ENCODE data around the gene KDM5A. TPM values are rescaled to one million over a fixed set of nuclear protein-coding genes. Genes with fewer than 3 reads are reported as not detected.
A peak's percentile ranks its signal among the peaks of the same experiment; 100 is the strongest.

KDM5A gene
- total and polyA plus RNA-seq, 2 donors from 2014 or later, result 4.5 to 76.6 TPM

DNA sequence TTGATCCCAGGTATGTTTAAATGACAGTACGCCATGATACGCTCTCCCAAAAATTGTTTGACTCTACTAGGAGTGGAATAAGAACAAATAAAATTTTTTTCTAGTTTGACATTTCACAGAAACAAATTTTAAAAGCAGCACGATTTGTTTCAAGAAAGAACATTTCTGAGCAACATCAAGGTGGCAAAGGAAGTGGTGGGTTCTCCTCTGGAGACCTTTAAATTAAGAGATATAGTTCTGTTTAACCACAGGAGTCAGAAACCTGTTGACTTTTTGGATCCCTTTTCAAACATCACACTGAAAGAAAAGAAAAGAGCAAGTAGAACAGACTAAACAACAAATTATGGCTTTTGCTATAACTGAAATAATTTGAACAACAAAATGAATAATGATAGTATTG lies 124.0 kb downstream of the KDM5A start:
- Histone ChIP-seq H3K27me3 (ENCODE audit: control insufficient read depth, insufficient read depth, low read length) (no peaks in the 10 kb centered on the region), H3K9ac (ENCODE audit: low read length in 3 of 3) (no peak overlapping the region), H3K4me1 (ENCODE audit: control insufficient read depth in 2 of 3, insufficient read depth in 2 of 3, low read depth in 1 of 3, low read length in 3 of 3) (no peaks in the 10 kb centered on the region), H3K4me3 (ENCODE audit: low read length in 3 of 3) (no peak overlapping the region), H3K9me3 (ENCODE audit: control insufficient read depth in 2 of 3, insufficient read depth in 1 of 3, low read length in 3 of 3) (no peaks in the 10 kb centered on the region), H3K36me3 (ENCODE audit: control insufficient read depth in 2 of 3, insufficient read depth in 3 of 3, low read length in 3 of 3) (no peaks in the 10 kb centered on the region), H3K27ac (ENCODE audit: low read depth in 2 of 2, low read length in 2 of 2) (no peak overlapping the region)
- TF ChIP-seq, protein P1, sequence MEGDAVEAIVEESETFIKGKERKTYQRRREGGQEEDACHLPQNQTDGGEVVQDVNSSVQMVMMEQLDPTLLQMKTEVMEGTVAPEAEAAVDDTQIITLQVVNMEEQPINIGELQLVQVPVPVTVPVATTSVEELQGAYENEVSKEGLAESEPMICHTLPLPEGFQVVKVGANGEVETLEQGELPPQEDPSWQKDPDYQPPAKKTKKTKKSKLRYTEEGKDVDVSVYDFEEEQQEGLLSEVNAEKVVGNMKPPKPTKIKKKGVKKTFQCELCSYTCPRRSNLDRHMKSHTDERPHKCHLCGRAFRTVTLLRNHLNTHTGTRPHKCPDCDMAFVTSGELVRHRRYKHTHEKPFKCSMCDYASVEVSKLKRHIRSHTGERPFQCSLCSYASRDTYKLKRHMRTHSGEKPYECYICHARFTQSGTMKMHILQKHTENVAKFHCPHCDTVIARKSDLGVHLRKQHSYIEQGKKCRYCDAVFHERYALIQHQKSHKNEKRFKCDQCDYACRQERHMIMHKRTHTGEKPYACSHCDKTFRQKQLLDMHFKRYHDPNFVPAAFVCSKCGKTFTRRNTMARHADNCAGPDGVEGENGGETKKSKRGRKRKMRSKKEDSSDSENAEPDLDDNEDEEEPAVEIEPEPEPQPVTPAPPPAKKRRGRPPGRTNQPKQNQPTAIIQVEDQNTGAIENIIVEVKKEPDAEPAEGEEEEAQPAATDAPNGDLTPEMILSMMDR (IDR thresholded peaks at IDR 0.05; ENCODE audit: borderline replicate concordance, extremely low read depth, insufficient read depth), result no peak
- intact Hi-C loops (cut with DNase I), result no loop called here
- FAIRE-seq (no peak), DNase-seq (no peak)

- Histone ChIP-seq H3K4me1 (ENCODE audit: control insufficient read depth in 2 of 3, insufficient read depth in 2 of 3, low read depth in 1 of 3, low read length in 3 of 3) (no peaks in the 10 kb centered on the region), H3K4me3 (ENCODE audit: low read length in 3 of 3) (no peak overlapping the region), H3K9me3 (ENCODE audit: control insufficient read depth in 2 of 3, insufficient read depth in 1 of 3, low read length in 3 of 3) (no peaks in the 10 kb centered on the region), H3K27me3 (ENCODE audit: control insufficient read depth, insufficient read depth, low read length) (no peaks in the 10 kb centered on the region), H3K27ac (ENCODE audit: low read depth in 2 of 2, low read length in 2 of 2) (no peak overlapping the region), H3K36me3 (ENCODE audit: control insufficient read depth in 2 of 3, insufficient read depth in 3 of 3, low read length in 3 of 3) (no peaks in the 10 kb centered on the region), H3K9ac (ENCODE audit: low read length in 3 of 3) (no peak overlapping the region)
- DNase-seq, result no peak
- TF ChIP-seq, protein P1 (IDR thresholded peaks at IDR 0.05; ENCODE audit: borderline replicate concordance, extremely low read depth, insufficient read depth), result no peak
- no peak for FAIRE-seq
- intact Hi-C loops (cut with DNase I), result no loop called here
Observed at GRCh38 chr12:264269-264668, 124.9 kb downstream of the KDM5A start.

- H3K36me3 ChIP-seq (ENCODE audit: control insufficient read depth in 2 of 3, insufficient read depth in 3 of 3, low read length in 3 of 3), result no peaks in the 10 kb centered on the region
- intact Hi-C loops (cut with DNase I), result no loop called here
- H3K4me3 ChIP-seq (ENCODE audit: low read length in 3 of 3), result no peak overlapping the region
- no peak overlapping the region for H3K27ac ChIP-seq (ENCODE audit: low read depth in 2 of 2, low read length in 2 of 2)
- no peaks in the 10 kb centered on the region for H3K9me3 ChIP-seq (ENCODE audit: control insufficient read depth in 2 of 3, insufficient read depth in 1 of 3, low read length in 3 of 3)
- FAIRE-seq (no peak), DNase-seq (peak in 3 of 5 donors; percentile 26 to 42 (median 41))
- H3K4me1 ChIP-seq (ENCODE audit: control insufficient read depth in 2 of 3, insufficient read depth in 2 of 3, low read depth in 1 of 3, low read length in 3 of 3), result no peaks in the 10 kb centered on the region
- no peaks in the 10 kb centered on the region for H3K27me3 ChIP-seq (ENCODE audit: control insufficient read depth, insufficient read depth, low read length)
- no peak overlapping the region for H3K9ac ChIP-seq (ENCODE audit: low read length in 3 of 3)
- TF ChIP-seq, protein P1 (IDR thresholded peaks at IDR 0.05; ENCODE audit: borderline replicate concordance, extremely low read depth, insufficient read depth), result no peak
Observed at GRCh38 chr12:263574-263973, 125.5 kb downstream of the KDM5A start.

- intact Hi-C loops (cut with DNase I), result no loop called here
- TF ChIP-seq, protein P1 (IDR thresholded peaks at IDR 0.05; ENCODE audit: borderline replicate concordance, extremely low read depth, insufficient read depth), result no peak
- Histone ChIP-seq H3K4me3 (ENCODE audit: low read length in 3 of 3) (peak within 1 kb of the TSS; percentile 53 to 73 (median 71)), H3K27me3 (ENCODE audit: control insufficient read depth, insufficient read depth, low read length) (no peaks in the 10 kb centered on the region), H3K9me3 (ENCODE audit: control insufficient read depth in 2 of 3, insufficient read depth in 1 of 3, low read length in 3 of 3) (no peaks in the 10 kb centered on the region), H3K4me1 (ENCODE audit: control insufficient read depth in 2 of 3, insufficient read depth in 2 of 3, low read depth in 1 of 3, low read length in 3 of 3) (peaks cover 0 to 3% (median 0%) of the 10 kb centered on the region in 3 donors), H3K36me3 (ENCODE audit: control insufficient read depth in 2 of 3, insufficient read depth in 3 of 3, low read length in 3 of 3) (no peaks in the 10 kb centered on the region), H3K27ac (ENCODE audit: low read depth in 2 of 2, low read length in 2 of 2) (peak within 1 kb of the TSS; percentile 35 to 59), H3K9ac (ENCODE audit: low read length in 3 of 3) (peak within 1 kb of the TSS; percentile 5 to 43 (median 10))
- peak; percentile 85 to 94 (median 93) for DNase-seq
- no peak for FAIRE-seq
Observed at GRCh38 chr12:262817-263216, 126.3 kb downstream of the KDM5A start, which contains the start of gene SLC6A13. Gene SLC6A13, minus strand, starts transcription at chr12:262836. Its CDS starts 2,784 bp downstream, at chr12:260052.

Data from kidney (tissue), 14 donors.